SK-N-SH (cell line): ENCODE results near the gene ALPI. TPM values are rescaled to one million over a fixed set of nuclear protein-coding genes. Genes with fewer than 3 reads are reported as not detected.
"Not testable (repeated sequence)": the region's sequence is repeated elsewhere in the genome, so short reads cannot be mapped to it uniquely, and the experiment has no call there.

Source experiments
- CTCF ChIA-PET: fragments of 300-600, 350-600 bp; formaldehyde crosslinking; extraction: SDS; loops from one replicate; lab custom pipeline; 2021; lab: Yijun Ruan, JAX
- POLR2A ChIA-PET: fragments of 350-600 bp; sonication (Branson Sonifier 250); formaldehyde crosslinking; extraction: SDS; loops from one replicate; lab custom pipeline; 2020; ENCODE audit warnings: antibody characterized with exemption, inconsistent platforms; lab: Yijun Ruan, JAX
- DNase-seq: peaks from one replicate; pipeline ENCODE4 v3.0.0; 2012
- H2AFZ ChIP-seq: fragments of 200-600 bp; sonication (generic); 2 replicates; pipeline ENCODE4 v1.8.1; 2016; ENCODE audit warnings: antibody characterized with exemption, mild to moderate bottlenecking, low read depth
- H3F3A ChIP-seq: fragments of 200-600 bp; sonication (generic); replicated peaks from 2 replicates; pipeline ENCODE3; 2016; ENCODE audit warnings: antibody characterized with exemption, mild to moderate bottlenecking; ENCODE audit not compliant: insufficient read depth
- H3K27ac ChIP-seq, 2 experiments: fragments of 200-500 bp in 1 of 2; fragments of 200-600 bp in 1 of 2; sonication (Bioruptor generic) in 1 of 2; sonication (generic), shearing (Covaris generic) in 1 of 2; 2 replicates each; pipeline versions ENCODE4 v1.5.1 to v1.6.1; 2014 to 2016; ENCODE audit warnings: low read depth in 2 of 2, inconsistent platforms in 1 of 2, low read length in 1 of 2, mild to moderate bottlenecking in 1 of 2, mixed read lengths in 1 of 2
- H3K27me3 ChIP-seq: fragments of 200-600 bp; sonication (generic), shearing (Covaris generic); 2 replicates; pipeline ENCODE4 v1.6.1; 2016; ENCODE audit warnings: mixed run types; ENCODE audit not compliant: insufficient read depth
- H3K36me3 ChIP-seq, 2 experiments: fragments of 200-500 bp in 1 of 2; fragments of 200-600 bp in 1 of 2; sonication (Bioruptor generic) in 1 of 2; sonication (generic) in 1 of 2; replicated peaks in 1 of 2; 2 replicates each; pipeline versions ENCODE3 to v1.5.1; 2014 to 2016; ENCODE audit warnings: low read length in 1 of 2, mild to moderate bottlenecking in 1 of 2; ENCODE audit not compliant: insufficient read depth in 2 of 2, control insufficient read depth in 1 of 2
- H3K4me1 ChIP-seq, 2 experiments: fragments of 200-500 bp in 1 of 2; fragments of 200-600 bp in 1 of 2; sonication (Bioruptor generic) in 1 of 2; sonication (generic), shearing (Covaris generic) in 1 of 2; 2 replicates each; pipeline versions ENCODE4 v1.5.1 to v1.6.1; 2014 to 2016; ENCODE audit warnings: low read depth in 1 of 2, low read length in 1 of 2, mixed run types in 1 of 2; ENCODE audit not compliant: insufficient read depth in 2 of 2, control insufficient read depth in 1 of 2
- H3K4me2 ChIP-seq: fragments of 200-600 bp; sonication (generic), shearing (Covaris generic); 2 replicates; pipeline ENCODE4 v1.6.1; 2017; ENCODE audit warnings: mixed run types
- H3K4me3 ChIP-seq, 2 experiments: fragments of 200-500 bp in 1 of 2; fragments of 200-600 bp in 1 of 2; sonication (Bioruptor generic) in 1 of 2; sonication (generic), shearing (Covaris generic) in 1 of 2; 2 replicates each; pipeline versions ENCODE4 v1.5.1 to v1.8.1; 2014 to 2016; ENCODE audit warnings: low read depth in 2 of 2, inconsistent platforms in 1 of 2, low read length in 1 of 2, mild to moderate bottlenecking in 1 of 2, mixed read lengths in 1 of 2, moderate library complexity in 1 of 2
- H3K79me2 ChIP-seq: fragments of 200-600 bp; sonication (generic); 2 replicates; pipeline ENCODE4 v1.8.1; 2017; ENCODE audit warnings: mild to moderate bottlenecking; ENCODE audit not compliant: insufficient read depth
- H3K9ac ChIP-seq: fragments of 200-600 bp; sonication (generic); 2 replicates; pipeline ENCODE4 v1.6.1; 2017; ENCODE audit warnings: mixed run types
- H3K9me2 ChIP-seq: fragments of 200-600 bp; sonication (generic); 2 replicates; pipeline ENCODE4 v1.6.1; 2017; ENCODE audit warnings: mixed run types
- H3K9me3 ChIP-seq: fragments of 200-600 bp; sonication (generic); 2 replicates; pipeline ENCODE4 v1.6.1; 2017; ENCODE audit warnings: mixed run types, mild to moderate bottlenecking, moderate library complexity
- H4K20me1 ChIP-seq: fragments of 200-600 bp; sonication (generic); 2 replicates; pipeline ENCODE4 v1.6.1; 2017; ENCODE audit warnings: mild to moderate bottlenecking, mixed run types; ENCODE audit not compliant: insufficient read depth
- ELF1 ChIP-seq: IDR thresholded peaks from 2 replicates; pipeline ENCODE4 v1.4.0; 2012
- GATA2 ChIP-seq: sonication (generic); formaldehyde crosslinking; IDR thresholded peaks from 2 replicates; pipeline ENCODE4 v1.5.0; 2020; ENCODE audit warnings: mild to moderate bottlenecking, missing genetic modification reagents
- IRF3 ChIP-seq: fragments of 150-350 bp; IDR thresholded peaks from 2 replicates; pipeline ENCODE4 v1.6.1; 2016; ENCODE audit warnings: mild to moderate bottlenecking, low read depth, low read length
- JUND ChIP-seq: IDR thresholded peaks from 2 replicates; pipeline ENCODE4 v1.4.0; 2012
- NFIC ChIP-seq: IDR thresholded peaks from 2 replicates; pipeline ENCODE4 v1.4.0; 2012; ENCODE audit warnings: borderline replicate concordance
- RCOR1 ChIP-seq: fragments of 150-350 bp; IDR thresholded peaks from 2 replicates; pipeline ENCODE4 v1.6.1; 2017; ENCODE audit warnings: antibody characterized with exemption, low read length
- REST ChIP-seq: IDR thresholded peaks from 2 replicates; pipeline ENCODE4 v1.6.1; 2012; ENCODE audit warnings: mild to moderate bottlenecking, low read depth, low read length, moderate library complexity
- SIN3A ChIP-seq: IDR thresholded peaks from 2 replicates; pipeline ENCODE4 v1.6.1; 2012; ENCODE audit warnings: low read depth, mild to moderate bottlenecking, low read length, moderate library complexity, borderline replicate concordance
- SMC3 ChIP-seq: IDR thresholded peaks from 2 replicates; pipeline ENCODE4 v1.6.1; 2012; ENCODE audit warnings: low read depth, low read length, improper control_type of control experiment
- TEAD4 ChIP-seq: IDR thresholded peaks from 2 replicates; pipeline ENCODE4 v1.4.0; 2012; ENCODE audit warnings: mild to moderate bottlenecking, borderline replicate concordance; ENCODE audit not compliant: insufficient read depth
- WGBS: methylation state at CpG from one replicate; pipeline ENCODE4 v1.1.6; 2017; ENCODE audit warnings: low lambda C conversion rate; 5-methylcytosine and 5-hydroxymethylcytosine counted together
- polyA plus RNA-seq, 3 experiments: library from polyadenylated mRNA; depleted of rRNA; stranded (reverse); fragments of >200 nt; gene quantifications; 2 replicates each; pipeline ENCODE4 v1.2.3, GENCODE V29; 2012

ALPI gene
- polyA plus RNA-seq, 1 of the 3 experiments (the other 2 are of a cell fraction): not detected

DNA sequence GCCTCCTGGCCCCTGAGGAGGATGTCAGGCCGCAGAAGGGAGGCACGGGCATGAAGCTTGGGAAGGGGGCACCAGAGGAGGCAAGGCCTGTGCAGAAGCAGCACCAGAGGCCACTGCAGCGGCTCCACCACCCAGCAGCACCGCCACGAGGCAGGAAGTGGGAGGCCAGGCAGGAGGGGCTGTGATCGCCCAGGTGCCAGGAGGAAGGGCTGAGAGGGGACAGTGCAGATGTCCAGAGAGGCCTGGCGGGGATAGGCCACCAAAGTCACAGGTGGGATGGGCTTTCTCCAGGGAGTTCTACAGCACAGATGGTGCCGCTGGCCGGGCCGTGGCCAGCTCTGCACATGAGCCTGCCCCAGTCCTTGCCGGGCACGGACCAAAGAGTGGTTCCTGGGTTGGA, 6.0 kb upstream of the ALPI start:
- Histone ChIP-seq H2AFZ (no peak overlapping the region), H3K9me2 (no peaks in the 10 kb centered on the region), H3K9ac (no peak overlapping the region), H3K4me2 (no peak overlapping the region), H3K36me3 (no peaks in the 10 kb centered on the region), H3K79me2 (no peaks in the 10 kb centered on the region), H3K4me1 (no peaks in the 10 kb centered on the region), H3K27ac (no peak overlapping the region), H4K20me1 (no peaks in the 10 kb centered on the region), H3F3A (no peaks in the 10 kb centered on the region)
- POLR2A ChIA-PET: no interaction called here
- TF ChIP-seq IRF3: no peak
- TF ChIP-seq SIN3A: no peak
- no peak for TF ChIP-seq TEAD4
- no peak for TF ChIP-seq JUND
- TF ChIP-seq SMC3: no peak
- TF ChIP-seq ELF1: no peak
- TF ChIP-seq REST: no peak
- no peak for TF ChIP-seq GATA2 (CRISPR knock-in tag)
- no peak for TF ChIP-seq RCOR1
- TF ChIP-seq NFIC: no peak
- TF ChIP-seq, all 33 proteins: peak for 0
- H3K9me3 ChIP-seq: no peaks in the 10 kb centered on the region
- CTCF ChIA-PET: interaction anchor here (10.0 kb wide), 1 partner anchor 73 kb away, joined by 196 read pairs; the partner anchor contains the start of genes CHRND and PRSS56
- 53% methylated on average over 3 of the region's 12 CpGs for WGBS
- peak; percentile 20 for DNase-seq
- no peak overlapping the region for H3K4me3 ChIP-seq
- H3K27me3 ChIP-seq: peaks cover 5% of the 10 kb centered on the region

- DNase-seq, H3K27ac ChIP-seq, H3K4me3 ChIP-seq, H4K20me1 ChIP-seq, POLR2A ChIA-PET, H2AFZ ChIP-seq, H3K9me3 ChIP-seq, H3K9me2 ChIP-seq, H3K36me3 ChIP-seq, H3F3A ChIP-seq, H3K9ac ChIP-seq, H3K4me2 ChIP-seq, H3K79me2 ChIP-seq, H3K4me1 ChIP-seq, H3K27me3 ChIP-seq: not testable (repeated sequence)
- CTCF ChIA-PET: interaction anchor here (1.2 to 10.0 kb wide), 2 partner anchors 71 to 522 kb away, joined by 3 to 196 read pairs; partner anchors contain the start of genes CHRND and PRSS56
- WGBS: 59% methylated on average over 2 of the region's 3 CpGs
Measured at GRCh38 chr2:232451645-232452044, 4.3 kb upstream of the ALPI start.
